CD4-positive, alpha-beta T cell (primary cell): ENCODE data around the gene CNNM2. TPM values are rescaled to one million over a fixed set of nuclear protein-coding genes. Genes with fewer than 3 reads are reported as not detected.

Experiments used
- ATAC-seq: fragments of 200-7000 bp; cut with Tn5 transposase; one replicate; pipeline ENCODE4 v1.10.0; 2022; ENCODE audit warnings: mild to moderate bottlenecking; ENCODE audit not compliant: poor library complexity
- CTCF ChIA-PET: fragments of 350-600 bp; sonication (Branson Sonifier 250); formaldehyde crosslinking; loops from one replicate; lab custom pipeline; 2021; ENCODE audit warnings: antibody characterized with exemption, inconsistent platforms; lab: Charles Lee
- POLR2A ChIA-PET: fragments of 350-600 bp; sonication (Branson Sonifier 250); formaldehyde crosslinking; loops from one replicate; lab custom pipeline; 2021; ENCODE audit warnings: antibody characterized with exemption, inconsistent platforms; lab: Charles Lee
- DNase-seq, 14 experiments: peaks; one replicate each; pipeline ENCODE4 v3.0.0-alpha.2; 2013 to 2020; ENCODE audit warnings: mixed read lengths in 2 of 14
- H3K27ac ChIP-seq, 2 donors: one replicate each; pipeline versions ENCODE4 v1.5.1 to v1.7.0; 2013; ENCODE audit warnings: low read length in 2 of 2, low read depth in 1 of 2, mild to moderate bottlenecking in 1 of 2
- H3K27me3 ChIP-seq, 2 experiments: 1 replicate in 1 of 2; 2 replicates in 1 of 2; pipeline versions ENCODE4 v1.6.1 to v1.7.0; 2013; ENCODE audit warnings: low read length in 2 of 2, control low read depth in 1 of 2, mild to moderate bottlenecking in 1 of 2, moderate library complexity in 1 of 2; ENCODE audit not compliant: insufficient read depth in 2 of 2, control insufficient read depth in 1 of 2
- H3K36me3 ChIP-seq: one replicate; pipeline ENCODE4 v1.6.1; 2013; ENCODE audit warnings: low read length, control low read depth; ENCODE audit not compliant: insufficient read depth
- H3K4me1 ChIP-seq: one replicate; pipeline ENCODE4 v1.6.1; 2013; ENCODE audit warnings: low read length, control low read depth; ENCODE audit not compliant: insufficient read depth
- H3K4me3 ChIP-seq: one replicate; pipeline ENCODE4 v1.5.1; 2013; ENCODE audit warnings: mild to moderate bottlenecking, low read length, moderate library complexity
- H3K9me3 ChIP-seq, 2 experiments: 1 replicate in 1 of 2; 2 replicates in 1 of 2; pipeline versions ENCODE4 v1.6.1 to v1.7.0; 2013; ENCODE audit warnings: low read length in 2 of 2, mild to moderate bottlenecking in 2 of 2, control low read depth in 1 of 2, moderate library complexity in 1 of 2; ENCODE audit not compliant: control insufficient read depth in 1 of 2, insufficient read depth in 1 of 2
- H3K27ac Mint-ChIP-seq: one replicate; pipeline ENCODE4 v1.8.0; 2020; ENCODE audit warnings: mixed read lengths
- H3K27me3 Mint-ChIP-seq: one replicate; pipeline ENCODE4 v1.8.0; 2021; ENCODE audit warnings: mixed read lengths
- H3K36me3 Mint-ChIP-seq: one replicate; pipeline ENCODE4 v1.8.0; 2021; ENCODE audit warnings: low read depth, mixed read lengths
- H3K4me1 Mint-ChIP-seq: one replicate; pipeline ENCODE4 v1.8.0; 2021; ENCODE audit warnings: low read depth, mixed read lengths
- H3K4me3 Mint-ChIP-seq: one replicate; pipeline ENCODE4 v1.8.0; 2020; ENCODE audit warnings: mild to moderate bottlenecking, mixed read lengths
- H3K9me3 Mint-ChIP-seq: one replicate; pipeline ENCODE4 v1.8.0; 2020; ENCODE audit warnings: mixed read lengths
- CTCF ChIP-seq: fragments of 200-600 bp; IDR thresholded peaks from one replicate; pipeline ENCODE4 v1.8.0; 2022; ENCODE audit warnings: antibody characterized with exemption, mild to moderate bottlenecking
- intact Hi-C, 2 experiments: fragments of 100-400 bp; cut with DNase I in 1 of 2; cut with micrococcal nuclease in 1 of 2; formaldehyde crosslinking; loops; one replicate each; pipeline versions ENCODE4 v1.15.1 to v1.9.0; 2023 to 2025; cut with DNase I, micrococcal nuclease
- total RNA-seq, 174 experiments: library from RNA in 2 of 174; stranded (reverse) in 2 of 174; gene quantifications; one replicate each; pipeline ENCODE4 v1.2.3 and lab custom pipeline; 2021 to 2026

The CNNM2 gene
- total RNA-seq, 2 experiments from 2014 or later, result 8.4 to 8.9 TPM

GRCh38 chr10:102988404-102989314 lies 70.6 kb downstream of the CNNM2 start:
- Mint-ChIP-seq H3K27ac (no peak overlapping the region), H3K27me3 (no peaks in the 10 kb centered on the region), H3K36me3 (no peaks in the 10 kb centered on the region), H3K4me3 (no peak overlapping the region), H3K4me1 (peaks cover 2% of the 10 kb centered on the region), H3K9me3 (no peaks in the 10 kb centered on the region)
- POLR2A ChIA-PET, result no interaction called here
- intact Hi-C loops, result no loop called here
- CTCF ChIA-PET, result no interaction called here
- Histone ChIP-seq H3K9me3 (no peaks in the 10 kb centered on the region), H3K36me3 (no peaks in the 10 kb centered on the region), H3K4me3 (no peak overlapping the region), H3K27me3 (no peaks in the 10 kb centered on the region), H3K27ac (no peak overlapping the region), H3K4me1 (no peaks in the 10 kb centered on the region)
- TF ChIP-seq CTCF, result no peak
- DNase-seq, result no peak
- ATAC-seq, result no peak

GRCh38 chr10:102994531-102995295 lies 76.6 kb downstream of the CNNM2 start:
- Histone ChIP-seq H3K9me3 (peaks cover 0 to 9% of the 10 kb centered on the region in 2 experiments), H3K4me1 (peaks cover 5% of the 10 kb centered on the region), H3K4me3 (no peak overlapping the region), H3K36me3 (no peaks in the 10 kb centered on the region), H3K27me3 (no peaks in the 10 kb centered on the region), H3K27ac (no peak overlapping the region)
- Mint-ChIP-seq H3K4me3 (no peak overlapping the region), H3K36me3 (no peaks in the 10 kb centered on the region), H3K27ac (peak overlapping the region; percentile 71), H3K9me3 (no peaks in the 10 kb centered on the region), H3K4me1 (peaks cover 24% of the 10 kb centered on the region), H3K27me3 (no peaks in the 10 kb centered on the region)
- ChIA-PET CTCF (no interaction called here), POLR2A (no interaction called here)
- intact Hi-C loops, result no loop called here
- DNase-seq (peak in 2 of 14 experiments; percentile 2 to 16), ATAC-seq (peak; percentile 24)
- TF ChIP-seq CTCF, result no peak

- ChIA-PET CTCF (no interaction called here), POLR2A (interaction anchor here (1.0 kb wide), 1 partner anchor 12 kb away, joined by 3 read pairs; no protein-coding TSS in a partner anchor)
- Histone ChIP-seq H3K27ac (no peak overlapping the region), H3K36me3 (no peaks in the 10 kb centered on the region), H3K4me1 (peaks cover 5% of the 10 kb centered on the region), H3K27me3 (no peaks in the 10 kb centered on the region), H3K9me3 (peaks cover 0 to 9% of the 10 kb centered on the region in 2 experiments), H3K4me3 (no peak overlapping the region)
- Mint-ChIP-seq H3K9me3 (no peaks in the 10 kb centered on the region), H3K4me3 (no peak overlapping the region), H3K27me3 (no peaks in the 10 kb centered on the region), H3K36me3 (no peaks in the 10 kb centered on the region), H3K27ac (no peak overlapping the region), H3K4me1 (peaks cover 24% of the 10 kb centered on the region)
- intact Hi-C loops, result no loop called here
- DNase-seq, result no peak
- ATAC-seq, result no peak
- no peak for TF ChIP-seq CTCF
Measured at GRCh38 chr10:102996876-102997275, 78.8 kb downstream of the CNNM2 start.
